Naive thymus-derived CD4-positive, alpha-beta T cell (primary cell): ENCODE data around the gene CACHD1. TPM values are rescaled to one million over a fixed set of nuclear protein-coding genes. Genes with fewer than 3 reads are reported as not detected.
A peak's percentile ranks its signal among the peaks of the same experiment; 100 is the strongest.

Source experiments
- ATAC-seq: fragments of 150-1000 bp; cut with Tn5 transposase; 2 replicates; pipeline ENCODE4 v1.10.0; 2021; ENCODE audit warnings: mild to moderate bottlenecking, moderate library complexity
- CTCF ChIA-PET: fragments of 350-600 bp; sonication (Branson Sonifier 250); formaldehyde crosslinking; loops from one replicate; lab custom pipeline; 2021; ENCODE audit warnings: antibody characterized with exemption; lab: Charles Lee
- POLR2A ChIA-PET: fragments of 350-600 bp; sonication (Branson Sonifier 250); formaldehyde crosslinking; loops from one replicate; lab custom pipeline; 2021; ENCODE audit warnings: antibody characterized with exemption, inconsistent platforms; lab: Charles Lee
- DNase-seq, 9 donors: peaks; one replicate each; pipeline versions ENCODE4 v3.0.0 to v3.0.0-alpha.2; 2020 to 2022; ENCODE audit warnings: mixed read lengths in 1 of 9
- H3K27ac ChIP-seq: one replicate; pipeline ENCODE4 v1.7.0; 2013; ENCODE audit warnings: mild to moderate bottlenecking, low read depth, low read length, moderate library complexity
- H3K27me3 ChIP-seq, 2 donors: one replicate each; pipeline ENCODE4 v1.7.0; 2013; ENCODE audit warnings: low read length in 2 of 2, mild to moderate bottlenecking in 2 of 2, moderate library complexity in 2 of 2; ENCODE audit not compliant: control insufficient read depth in 2 of 2, insufficient read depth in 2 of 2
- H3K36me3 ChIP-seq, 3 experiments: 1 replicate in 2 of 3; 2 replicates in 1 of 3; pipeline ENCODE4 v1.7.0; 2013; ENCODE audit warnings: low read length in 3 of 3, mild to moderate bottlenecking in 3 of 3, moderate library complexity in 1 of 3; ENCODE audit not compliant: insufficient read depth in 3 of 3, control insufficient read depth in 2 of 3
- H3K4me1 ChIP-seq, 2 donors: one replicate each; pipeline ENCODE4 v1.7.0; 2013; ENCODE audit warnings: low read length in 2 of 2, mild to moderate bottlenecking in 2 of 2, moderate library complexity in 1 of 2; ENCODE audit not compliant: control insufficient read depth in 2 of 2, insufficient read depth in 2 of 2
- H3K4me3 ChIP-seq: 2 replicates; pipeline ENCODE4 v1.7.0; 2013; ENCODE audit warnings: mild to moderate bottlenecking, low read length
- H3K9me3 ChIP-seq, 3 experiments: 1 replicate in 2 of 3; 2 replicates in 1 of 3; pipeline ENCODE4 v1.7.0; 2013; ENCODE audit warnings: low read length in 3 of 3; ENCODE audit not compliant: control insufficient read depth in 2 of 3
- H3K27ac Mint-ChIP-seq, 9 donors: one replicate each; pipeline ENCODE4 v1.8.0; 2020 to 2022; ENCODE audit warnings: mixed read lengths in 9 of 9, mild to moderate bottlenecking in 8 of 9, moderate library complexity in 5 of 9, inconsistent platforms in 2 of 9
- H3K27me3 Mint-ChIP-seq, 5 donors: one replicate each; pipeline ENCODE4 v1.8.0; 2021 to 2022; ENCODE audit warnings: mixed read lengths in 5 of 5, mild to moderate bottlenecking in 1 of 5
- H3K36me3 Mint-ChIP-seq, 5 donors: one replicate each; pipeline ENCODE4 v1.8.0; 2020 to 2022; ENCODE audit warnings: mixed read lengths in 5 of 5, mild to moderate bottlenecking in 3 of 5, inconsistent platforms in 1 of 5
- H3K4me1 Mint-ChIP-seq, 7 donors: one replicate each; pipeline ENCODE4 v1.8.0; 2020 to 2022; ENCODE audit warnings: mixed read lengths in 7 of 7, mild to moderate bottlenecking in 3 of 7, inconsistent platforms in 1 of 7
- H3K4me3 Mint-ChIP-seq, 10 donors: one replicate each; pipeline ENCODE4 v1.8.0; 2020 to 2022; ENCODE audit warnings: mild to moderate bottlenecking in 10 of 10, mixed read lengths in 10 of 10, moderate library complexity in 6 of 10, inconsistent platforms in 2 of 10
- H3K9me3 Mint-ChIP-seq, 11 donors: one replicate each; pipeline ENCODE4 v1.8.0; 2020 to 2022; ENCODE audit warnings: mixed read lengths in 11 of 11, mild to moderate bottlenecking in 4 of 11, inconsistent platforms in 1 of 11, moderate library complexity in 1 of 11
- intact Hi-C, 2 donors: fragments of 100-400 bp; cut with micrococcal nuclease; formaldehyde crosslinking; loops; one replicate each; pipeline ENCODE4 v1.15.1; 2023
- polyA plus RNA-seq, 2 donors: library from polyadenylated mRNA; unstranded; fragments of 300-500 nt; fragmentation: Illumina TruSeq; gene quantifications; one replicate each; pipeline ENCODE4 v1.2.3, GENCODE V29; 2021
- total RNA-seq, 6 experiments: library from RNA in 5 of 6; stranded (reverse) in 5 of 6; gene quantifications; 1 replicate in 5 of 6; 2 replicates in 1 of 6; pipeline ENCODE4 v1.2.3 and lab custom pipeline; 2021 to 2026

Gene CACHD1
- total and polyA plus RNA-seq, 7 experiments from 2014 or later, result 0.15 to 9.0 (median 3.4) TPM

DNA sequence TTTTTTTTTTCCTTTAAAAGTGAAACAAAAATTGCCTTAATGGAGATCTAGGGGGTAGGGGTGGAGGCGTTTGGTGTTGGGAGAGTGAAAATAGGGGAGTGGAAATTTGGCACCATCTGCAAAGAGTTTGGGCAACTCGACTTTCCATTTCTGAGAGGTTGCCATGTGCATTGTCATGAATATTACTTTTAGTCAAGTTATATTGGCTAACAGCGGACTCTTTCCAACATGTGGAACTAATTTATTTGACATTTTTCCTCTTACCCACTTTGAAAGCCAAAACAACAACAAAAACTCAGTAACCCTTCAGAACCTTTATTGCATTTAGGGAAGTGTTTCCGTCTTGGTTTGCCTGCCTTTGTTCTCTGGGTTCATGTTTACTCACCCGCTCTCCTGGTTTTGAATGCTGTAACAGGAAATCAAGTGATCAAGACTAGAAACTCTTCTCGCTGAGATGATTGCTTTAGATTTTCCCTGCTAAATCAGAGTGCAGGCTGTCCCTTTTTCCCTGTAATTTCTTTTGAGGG is 70.4 kb downstream of the CACHD1 start:
- Mint-ChIP-seq H3K36me3 (peaks cover 0 to 4% (median 0%) of the 10 kb centered on the region in 5 donors), H3K4me1 (peaks cover 31 to 99% (median 71%) of the 10 kb centered on the region in 7 donors), H3K9me3 (peaks cover 0 to 4% (median 0%) of the 10 kb centered on the region in 11 donors), H3K27ac (peak overlapping the region; percentile 12 to 95 (median 91)), H3K4me3 (peak overlapping the region; percentile 55 to 84 (median 68)), H3K27me3 (peaks cover 0 to 9% (median 0%) of the 10 kb centered on the region in 5 donors)
- Histone ChIP-seq H3K9me3 (no peaks in the 10 kb centered on the region), H3K4me3 (no peak overlapping the region), H3K27me3 (no peaks in the 10 kb centered on the region), H3K27ac (peak overlapping the region; percentile 52), H3K36me3 (no peaks in the 10 kb centered on the region), H3K4me1 (peaks cover 2 to 52% of the 10 kb centered on the region in 2 donors)
- ATAC-seq, result no peak
- DNase-seq, result peak in 7 of 9 donors; percentile 34 to 53 (median 43)
- ChIA-PET POLR2A (interaction anchor here (0.6 to 1.0 kb wide), 2 partner anchors 9 to 18 kb away, joined by 3 read pairs; no protein-coding TSS in a partner anchor), CTCF (interaction anchor here (0.6 to 0.7 kb wide), 2 partner anchors 15 to 26 kb away, joined by 3 to 4 read pairs; no protein-coding TSS in a partner anchor)
- intact Hi-C loops, result loop anchor here (1.0 to 10.0 kb wide), 5 partner anchors 10 to 424 kb away; partner anchors contain the start of genes CACHD1 (in 1 of the 2), JAK1 (in 1 of the 2) and RAVER2 (in 1 of the 2)

DNA sequence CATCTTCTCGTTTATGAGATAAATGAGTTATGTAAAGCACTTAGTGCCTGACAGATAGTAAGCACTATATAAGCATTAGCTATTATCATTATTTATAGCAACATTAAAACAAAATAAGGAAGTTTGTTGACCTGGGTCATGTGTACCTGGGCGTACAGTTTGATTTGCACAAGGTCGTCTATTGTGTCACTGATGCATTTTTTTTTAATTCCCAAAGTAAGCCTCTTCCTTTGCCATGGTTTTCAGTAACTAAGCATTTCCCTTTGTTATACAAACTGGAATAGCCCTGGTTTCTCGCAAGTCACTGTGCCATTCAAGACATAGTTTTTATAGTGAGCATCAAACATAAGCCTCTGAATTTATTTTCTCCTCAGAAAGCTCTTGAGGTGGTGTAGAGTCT is 72.2 kb downstream of the CACHD1 start:
- POLR2A ChIA-PET, result no interaction called here
- Mint-ChIP-seq H3K9me3 (no peaks in the 10 kb centered on the region), H3K4me3 (peak overlapping the region in 2 of 10 donors; percentile 7 to 9), H3K27ac (peak overlapping the region in 2 of 9 donors; percentile 2 to 7), H3K36me3 (peaks cover 0 to 4% (median 0%) of the 10 kb centered on the region in 5 donors), H3K27me3 (peaks cover 0 to 17% (median 0%) of the 10 kb centered on the region in 5 donors), H3K4me1 (peaks cover 35 to 99% (median 78%) of the 10 kb centered on the region in 7 donors)
- no peaks in the 10 kb centered on the region for H3K27me3 ChIP-seq
- DNase-seq, result no peak
- peaks cover 4 to 56% of the 10 kb centered on the region in 2 donors for H3K4me1 ChIP-seq
- ATAC-seq, result no peak
- H3K27ac ChIP-seq, result no peak overlapping the region
- intact Hi-C loops, result loop anchor here (5.0 to 10.0 kb wide), 3 partner anchors 35 to 423 kb away; partner anchors contain the start of genes JAK1 (in 1 of the 2) and RAVER2 (in 1 of the 2)
- no peaks in the 10 kb centered on the region for H3K9me3 ChIP-seq
- H3K36me3 ChIP-seq, result no peaks in the 10 kb centered on the region
- no peak overlapping the region for H3K4me3 ChIP-seq
- CTCF ChIA-PET, result interaction anchor here (0.6 to 0.7 kb wide), 2 partner anchors 83 to 284 kb away, joined by 3 read pairs; no protein-coding TSS in a partner anchor

DNA sequence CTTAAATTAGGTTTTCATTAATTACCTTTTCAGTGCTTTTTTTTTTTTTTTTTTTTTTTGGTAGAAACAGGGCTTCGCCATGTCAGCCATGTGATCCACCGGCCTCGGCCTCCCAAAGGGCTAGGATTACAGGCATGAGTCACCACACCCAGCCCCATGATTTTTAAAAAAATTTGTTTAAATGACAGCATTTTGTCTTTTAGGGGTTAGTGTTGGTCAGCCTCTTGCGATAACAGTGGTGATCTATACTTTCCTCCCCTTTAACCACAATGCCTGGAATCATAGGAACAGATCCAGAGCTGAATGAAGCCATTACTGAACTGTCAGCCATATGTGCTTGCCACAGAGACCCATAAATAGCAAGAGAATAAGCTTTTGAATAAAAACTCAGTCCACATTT is 73.9 kb downstream of the CACHD1 start:
- POLR2A ChIA-PET, result interaction anchor here (1.2 kb wide), 1 partner anchor 9 kb away, joined by 3 read pairs; no protein-coding TSS in a partner anchor
- H3K36me3 ChIP-seq, result no peaks in the 10 kb centered on the region
- intact Hi-C loops, result loop anchor here (5.0 to 10.0 kb wide), 3 partner anchors 37 to 421 kb away; partner anchors contain the start of genes JAK1 (in 1 of the 2) and RAVER2 (in 1 of the 2)
- CTCF ChIA-PET, result interaction anchor here (1.2 kb wide), 1 partner anchor 9 kb away, joined by 3 read pairs; no protein-coding TSS in a partner anchor
- peak overlapping the region in 2 of 9 donors; percentile 51 to 80 for H3K27ac Mint-ChIP-seq
- peaks cover 4 to 43% of the 10 kb centered on the region in 2 donors for H3K4me1 ChIP-seq
- DNase-seq, result no peak
- H3K4me1 Mint-ChIP-seq, result peaks cover 35 to 99% (median 73%) of the 10 kb centered on the region in 7 donors
- no peaks in the 10 kb centered on the region for H3K27me3 ChIP-seq
- H3K36me3 Mint-ChIP-seq, result peaks cover 0 to 4% (median 0%) of the 10 kb centered on the region in 5 donors
- peak overlapping the region in 3 of 10 donors; percentile 42 to 66 (median 62) for H3K4me3 Mint-ChIP-seq
- no peak overlapping the region for H3K27ac ChIP-seq
- no peaks in the 10 kb centered on the region for H3K9me3 Mint-ChIP-seq
- peaks cover 0 to 27% (median 0%) of the 10 kb centered on the region in 5 donors for H3K27me3 Mint-ChIP-seq
- no peaks in the 10 kb centered on the region for H3K9me3 ChIP-seq
- no peak for ATAC-seq
- no peak overlapping the region for H3K4me3 ChIP-seq

DNA sequence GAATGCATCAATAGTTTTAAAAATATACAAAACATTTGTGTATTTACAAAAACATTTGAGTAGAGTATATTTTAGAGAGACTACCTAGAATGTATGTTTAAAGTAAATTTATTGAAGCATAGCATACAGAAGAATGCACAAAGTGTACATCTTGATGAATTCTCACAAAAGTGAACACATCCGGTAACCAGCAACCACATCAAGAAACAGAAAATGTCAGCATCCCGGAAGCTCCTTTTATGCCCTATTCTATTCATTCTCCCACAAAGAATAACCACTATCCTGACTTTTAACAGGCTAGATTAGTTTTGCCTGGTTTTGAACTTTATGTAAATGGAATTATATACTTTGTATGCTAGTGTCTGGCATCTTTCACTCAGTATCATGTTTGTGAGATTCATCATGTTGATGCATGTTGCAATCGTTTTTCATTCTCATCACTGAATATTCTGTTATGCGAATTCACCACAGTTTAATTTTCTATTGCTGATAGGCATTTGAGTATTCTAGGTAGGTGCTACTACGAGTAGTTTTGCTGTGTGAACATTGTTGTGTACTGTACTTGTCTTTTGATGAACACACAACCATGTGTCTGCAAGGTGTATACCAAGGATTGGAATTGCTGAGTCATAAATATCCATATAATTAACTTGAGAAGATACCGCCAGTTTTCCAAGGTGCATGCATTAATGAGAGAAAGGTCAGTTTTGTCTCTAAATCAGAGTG is 75.4 kb downstream of the CACHD1 start:
- CTCF ChIA-PET, result interaction anchor here (0.6 to 1.2 kb wide), 3 partner anchors 8 to 139 kb away, joined by 3 to 5 read pairs (median 3); no protein-coding TSS in a partner anchor
- H3K27ac Mint-ChIP-seq, result peak overlapping the region in 5 of 9 donors; percentile 18 to 84 (median 60)
- POLR2A ChIA-PET, result interaction anchor here (0.7 to 1.4 kb wide), 3 partner anchors 10 to 45 kb away, joined by 3 to 4 read pairs (median 3); no protein-coding TSS in a partner anchor
- peaks cover 0 to 4% (median 0%) of the 10 kb centered on the region in 5 donors for H3K36me3 Mint-ChIP-seq
- Histone ChIP-seq H3K27ac (no peak overlapping the region), H3K27me3 (no peaks in the 10 kb centered on the region), H3K36me3 (no peaks in the 10 kb centered on the region), H3K4me3 (no peak overlapping the region), H3K9me3 (no peaks in the 10 kb centered on the region), H3K4me1 (peaks cover 4 to 39% of the 10 kb centered on the region in 2 donors)
- H3K4me1 Mint-ChIP-seq, result peaks cover 31 to 99% (median 73%) of the 10 kb centered on the region in 7 donors
- H3K27me3 Mint-ChIP-seq, result peaks cover 0 to 38% (median 0%) of the 10 kb centered on the region in 5 donors
- intact Hi-C loops, result loop anchor here in 1 of 2 donors (5.0 to 10.0 kb wide), 3 partner anchors 200 to 953 kb away; partner anchors contain the start of genes JAK1, PGM1 and RAVER2
- peak in 7 of 9 donors; percentile 52 to 79 (median 72) for DNase-seq
- ATAC-seq, result peak; percentile 78
- H3K9me3 Mint-ChIP-seq, result no peaks in the 10 kb centered on the region
- H3K4me3 Mint-ChIP-seq, result peak overlapping the region in 9 of 10 donors; percentile 5 to 79 (median 37)

DNA sequence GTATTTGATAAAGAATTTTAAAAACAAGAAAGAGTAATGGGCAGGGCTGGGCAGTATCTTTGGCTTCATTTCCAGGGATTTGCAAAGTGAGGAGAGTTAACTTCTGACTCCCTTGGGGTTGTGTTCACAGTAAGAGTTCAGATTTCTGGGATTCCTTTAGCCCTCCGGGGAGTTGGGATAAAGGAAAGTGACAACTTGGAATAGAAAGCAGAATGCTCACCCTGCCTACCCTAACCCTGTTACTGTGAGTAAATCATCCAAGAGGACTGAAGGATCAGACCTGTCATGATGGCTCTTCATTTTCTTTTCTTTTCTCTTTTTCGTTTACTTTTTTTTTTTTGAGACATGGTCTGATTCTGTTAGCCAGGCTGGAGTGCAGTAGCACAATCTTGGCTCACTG is 76.1 kb downstream of the CACHD1 start:
- H3K4me3 Mint-ChIP-seq, result peak overlapping the region in 3 of 10 donors; percentile 6 to 66 (median 13)
- POLR2A ChIA-PET, result no interaction called here

More for the DNA sequence above, 76.1 kb downstream of the CACHD1 start:
- Mint-ChIP-seq H3K36me3 (peaks cover 0 to 2% (median 0%) of the 10 kb centered on the region in 5 donors), H3K27ac (no peak overlapping the region), H3K9me3 (no peaks in the 10 kb centered on the region), H3K27me3 (peaks cover 0 to 42% (median 0%) of the 10 kb centered on the region in 5 donors), H3K4me1 (peaks cover 29 to 99% (median 73%) of the 10 kb centered on the region in 7 donors)
- ATAC-seq (no peak), DNase-seq (no peak)
- Histone ChIP-seq H3K4me1 (peaks cover 4 to 41% of the 10 kb centered on the region in 2 donors), H3K27ac (no peak overlapping the region), H3K9me3 (no peaks in the 10 kb centered on the region), H3K4me3 (no peak overlapping the region), H3K27me3 (no peaks in the 10 kb centered on the region), H3K36me3 (no peaks in the 10 kb centered on the region)
- intact Hi-C loops, result loop anchor here in 1 of 2 donors (5.0 to 10.0 kb wide), 3 partner anchors 199 to 954 kb away; partner anchors contain the start of genes JAK1, PGM1 and RAVER2
- CTCF ChIA-PET, result no interaction called here
